Measurements from ENCODE around the gene TSPOAP1. TPM values are rescaled to one million over a fixed set of nuclear protein-coding genes. Genes with fewer than 3 reads are reported as not detected.

Gene TSPOAP1
- total RNA-seq, 1 donor, result 0.86 TPM

DNA sequence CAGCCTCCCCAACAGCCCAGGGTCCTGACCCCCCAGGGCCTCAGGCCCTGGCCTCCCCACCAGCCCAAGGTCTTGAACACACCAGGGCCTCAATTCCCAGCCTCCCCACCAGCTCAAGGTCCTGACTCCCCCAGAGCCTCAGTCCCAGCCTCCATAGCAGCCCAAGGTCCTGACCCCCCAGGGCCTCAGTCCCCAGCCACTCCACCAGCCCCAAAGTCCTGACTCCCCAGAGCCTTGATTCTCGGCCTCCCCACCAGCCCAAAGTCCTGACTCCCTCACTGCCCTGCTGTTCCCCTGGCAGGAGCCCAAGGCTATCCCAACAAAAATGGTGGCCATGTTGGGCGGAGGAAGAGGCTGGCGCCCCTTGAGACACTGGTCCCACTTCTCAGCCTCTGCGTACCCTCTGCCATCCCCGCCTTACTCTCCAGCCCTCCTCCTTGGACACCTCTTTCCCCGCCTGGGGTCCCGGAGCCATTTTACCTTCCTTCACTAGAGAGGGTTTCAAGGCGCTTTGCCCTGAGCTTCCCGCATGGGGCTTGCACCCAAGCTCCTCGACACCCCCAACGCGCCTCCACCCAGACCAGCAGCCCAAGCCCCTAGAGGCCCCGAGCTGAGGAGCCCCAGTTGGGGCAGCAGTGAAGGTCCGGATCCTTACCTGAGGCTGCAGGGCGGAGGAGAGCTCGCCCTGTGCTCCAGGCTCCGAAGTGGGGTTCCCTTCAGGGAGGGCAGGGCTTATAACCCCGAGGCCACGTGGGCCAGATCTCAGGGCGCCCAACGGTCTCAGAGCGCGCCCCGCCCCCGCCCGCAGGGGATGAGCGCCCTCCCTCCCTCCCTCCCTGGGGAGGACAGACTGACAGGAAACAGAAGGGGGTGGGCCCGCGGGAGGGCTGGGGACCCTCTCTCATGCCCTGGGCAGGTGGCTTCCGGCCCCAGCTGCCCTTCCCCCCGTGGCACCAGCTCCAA is 3.5 kb upstream of the TSPOAP1 start:
- TF ChIP-seq, protein P1, sequence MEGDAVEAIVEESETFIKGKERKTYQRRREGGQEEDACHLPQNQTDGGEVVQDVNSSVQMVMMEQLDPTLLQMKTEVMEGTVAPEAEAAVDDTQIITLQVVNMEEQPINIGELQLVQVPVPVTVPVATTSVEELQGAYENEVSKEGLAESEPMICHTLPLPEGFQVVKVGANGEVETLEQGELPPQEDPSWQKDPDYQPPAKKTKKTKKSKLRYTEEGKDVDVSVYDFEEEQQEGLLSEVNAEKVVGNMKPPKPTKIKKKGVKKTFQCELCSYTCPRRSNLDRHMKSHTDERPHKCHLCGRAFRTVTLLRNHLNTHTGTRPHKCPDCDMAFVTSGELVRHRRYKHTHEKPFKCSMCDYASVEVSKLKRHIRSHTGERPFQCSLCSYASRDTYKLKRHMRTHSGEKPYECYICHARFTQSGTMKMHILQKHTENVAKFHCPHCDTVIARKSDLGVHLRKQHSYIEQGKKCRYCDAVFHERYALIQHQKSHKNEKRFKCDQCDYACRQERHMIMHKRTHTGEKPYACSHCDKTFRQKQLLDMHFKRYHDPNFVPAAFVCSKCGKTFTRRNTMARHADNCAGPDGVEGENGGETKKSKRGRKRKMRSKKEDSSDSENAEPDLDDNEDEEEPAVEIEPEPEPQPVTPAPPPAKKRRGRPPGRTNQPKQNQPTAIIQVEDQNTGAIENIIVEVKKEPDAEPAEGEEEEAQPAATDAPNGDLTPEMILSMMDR (IDR thresholded peaks at IDR 0.05; ENCODE audit: insufficient read depth, low read depth, low read length), result no peak
- no peak for DNase-seq (ENCODE audit: low read depth)
- no peak overlapping the region for H3K4me3 ChIP-seq (ENCODE audit: low read depth, low read length)

DNA sequence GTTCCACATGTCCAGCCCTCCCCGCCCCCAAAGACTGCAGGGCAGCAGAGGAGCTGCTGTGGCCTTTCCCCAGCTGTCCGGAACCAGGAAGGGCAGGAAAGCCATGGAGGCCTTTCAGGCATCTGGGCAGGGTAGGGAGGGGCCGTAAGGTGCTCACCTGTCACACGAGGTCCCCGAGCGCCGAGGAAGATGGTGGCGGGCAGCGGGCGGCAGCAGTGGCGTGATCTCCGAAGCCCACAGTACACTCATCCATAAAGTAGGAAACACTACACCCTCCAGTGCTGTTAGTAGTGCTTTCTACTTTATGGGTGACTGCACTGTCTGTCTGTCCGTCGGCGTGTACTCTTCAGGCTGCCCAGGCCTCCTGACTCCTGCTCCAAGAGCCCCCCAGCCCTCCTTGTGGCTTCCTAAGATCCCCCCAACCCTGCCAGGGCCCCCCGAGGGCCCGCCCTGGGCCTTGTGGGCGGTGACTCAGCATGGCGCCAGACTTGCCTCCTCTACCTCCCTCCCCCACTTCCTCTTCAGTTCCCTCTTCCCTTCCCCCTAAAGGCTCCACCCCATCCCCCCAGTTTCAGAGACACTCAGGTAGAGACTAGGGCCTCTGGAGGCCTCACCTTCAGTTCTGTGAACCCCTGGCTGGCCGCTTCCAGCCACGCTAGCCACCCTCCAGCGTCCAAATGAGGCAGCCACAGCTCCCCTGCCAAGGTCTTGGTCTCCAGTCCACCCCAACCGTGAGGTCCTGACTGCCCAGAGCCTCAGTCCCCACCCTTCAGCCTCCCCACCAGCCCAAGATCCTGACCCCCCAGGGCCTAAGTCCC is 2.6 kb upstream of the TSPOAP1 start:
- TF ChIP-seq, protein P1 (IDR thresholded peaks at IDR 0.05; ENCODE audit: insufficient read depth, low read depth, low read length), result no peak
- no peak for DNase-seq (ENCODE audit: low read depth)
- no peak overlapping the region for H3K4me3 ChIP-seq (ENCODE audit: low read depth, low read length)

DNA sequence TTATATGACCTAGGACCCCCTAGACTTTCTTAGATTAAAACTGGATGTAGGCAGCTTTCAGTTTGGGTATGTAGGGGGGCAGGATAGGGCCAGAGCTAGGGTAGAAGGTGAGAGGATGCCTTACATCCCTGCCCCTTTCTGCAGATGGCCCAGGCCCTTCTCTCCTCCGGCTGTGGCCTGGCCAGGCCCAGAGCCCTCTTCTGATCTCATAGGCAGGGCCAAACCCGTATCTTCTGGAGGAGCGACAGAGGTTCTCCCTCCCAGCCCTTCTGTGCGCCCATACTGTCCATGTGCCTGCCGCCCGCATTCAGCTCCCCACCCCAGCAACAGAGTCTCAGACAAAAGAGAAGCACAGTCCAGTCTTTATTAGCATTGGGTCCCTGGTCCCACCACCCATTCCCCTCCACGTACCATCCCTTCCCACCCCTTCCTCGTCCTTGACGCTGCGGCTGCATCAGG is 2.0 kb upstream of the TSPOAP1 start:
- H3K4me3 ChIP-seq (ENCODE audit: low read depth, low read length), result no peak overlapping the region
- DNase-seq (ENCODE audit: low read depth), result no peak
- TF ChIP-seq, protein P1 (IDR thresholded peaks at IDR 0.05; ENCODE audit: insufficient read depth, low read depth, low read length), result no peak

DNA sequence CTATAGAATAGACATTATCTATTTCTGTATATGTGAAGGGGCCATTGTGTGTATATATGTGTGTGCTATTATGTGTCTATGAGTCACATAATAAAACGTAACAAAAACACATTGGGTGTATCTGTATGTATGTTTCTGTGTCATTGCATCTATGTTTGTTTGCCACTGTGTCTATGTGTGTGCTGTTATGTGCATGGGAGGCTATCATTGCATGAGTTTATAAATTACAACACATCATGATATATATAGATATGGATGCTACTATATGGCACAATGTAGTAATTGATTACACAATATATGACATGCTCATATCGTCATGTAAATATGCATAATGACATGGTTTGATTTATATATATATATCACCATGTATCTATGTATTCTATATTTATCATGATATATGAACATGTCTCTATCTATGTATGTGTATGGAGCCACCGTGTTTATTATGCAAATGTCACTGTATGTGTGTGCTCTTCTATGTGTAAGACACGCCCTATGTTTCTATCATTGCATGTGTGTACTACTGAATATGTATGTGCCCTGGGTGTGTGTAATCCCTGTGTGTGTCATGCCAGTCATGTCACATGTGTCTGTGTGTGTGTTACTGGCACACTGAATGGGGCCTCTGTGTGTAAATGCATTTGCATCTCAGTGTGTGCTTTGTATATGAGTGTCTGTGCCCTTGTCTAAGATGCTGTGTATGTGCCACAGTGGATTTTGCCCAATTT is 1.4 kb upstream of the TSPOAP1 start:
- no peak for DNase-seq (ENCODE audit: low read depth)
- no peak overlapping the region for H3K4me3 ChIP-seq (ENCODE audit: low read depth, low read length)
- TF ChIP-seq, protein P1 (IDR thresholded peaks at IDR 0.05; ENCODE audit: insufficient read depth, low read depth, low read length), result no peak

DNA sequence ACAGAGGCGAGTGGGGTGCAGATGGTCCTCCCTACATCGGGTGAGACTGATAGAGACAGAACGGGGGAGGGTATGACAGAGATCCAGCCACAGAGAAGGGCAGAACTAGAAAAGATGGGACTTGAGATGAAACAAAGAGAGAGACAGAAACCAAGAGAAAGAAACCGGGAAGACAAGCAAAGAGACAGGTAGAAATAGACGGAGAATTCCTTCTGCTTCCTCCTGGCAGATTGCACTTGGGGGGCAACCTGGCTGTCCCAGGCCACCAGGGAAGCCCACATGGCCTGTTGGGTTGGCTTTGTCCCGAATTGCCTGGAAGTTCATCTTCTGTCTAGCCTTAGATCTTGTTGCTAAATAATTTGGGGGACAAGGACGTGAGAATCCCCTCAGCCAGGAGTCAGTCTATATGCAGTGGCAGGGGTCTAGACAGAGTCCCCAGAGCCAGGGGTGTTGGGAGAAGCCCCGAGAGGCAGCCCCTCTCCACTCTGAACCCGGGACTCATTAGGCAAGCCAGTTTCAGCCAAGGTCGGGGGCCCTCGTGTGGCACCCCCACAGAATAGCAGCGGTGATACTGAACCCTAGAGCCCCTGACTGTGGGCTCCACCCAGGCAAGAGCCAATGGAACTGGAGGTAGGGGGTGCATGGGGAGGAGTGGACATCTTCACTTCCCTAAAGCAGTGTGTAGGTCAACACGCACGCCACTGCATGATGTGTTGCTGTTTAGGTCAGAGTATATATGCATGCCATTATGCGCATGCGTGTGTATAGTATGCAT is 627 bp upstream of the TSPOAP1 start:
- TF ChIP-seq, protein P1 (IDR thresholded peaks at IDR 0.05; ENCODE audit: insufficient read depth, low read depth, low read length), result peak; percentile 24
- no peak overlapping the region for H3K4me3 ChIP-seq (ENCODE audit: low read depth, low read length)
- no peak for DNase-seq (ENCODE audit: low read depth)
